HG02885 (cell line): ENCODE data around the gene TERT.
"Not testable (repeated sequence)": the region's sequence is repeated elsewhere in the genome, so short reads cannot be mapped to it uniquely, and the experiment has no call there.

Source experiments
- ATAC-seq: cut with Tn5 transposase; IDR thresholded peaks from one replicate; pipeline ENCODE4 v1.9.1; 2021; ENCODE audit warnings: mild to moderate bottlenecking; ENCODE audit not compliant: unreplicated experiment, poor library complexity

Gene TERT

DNA sequence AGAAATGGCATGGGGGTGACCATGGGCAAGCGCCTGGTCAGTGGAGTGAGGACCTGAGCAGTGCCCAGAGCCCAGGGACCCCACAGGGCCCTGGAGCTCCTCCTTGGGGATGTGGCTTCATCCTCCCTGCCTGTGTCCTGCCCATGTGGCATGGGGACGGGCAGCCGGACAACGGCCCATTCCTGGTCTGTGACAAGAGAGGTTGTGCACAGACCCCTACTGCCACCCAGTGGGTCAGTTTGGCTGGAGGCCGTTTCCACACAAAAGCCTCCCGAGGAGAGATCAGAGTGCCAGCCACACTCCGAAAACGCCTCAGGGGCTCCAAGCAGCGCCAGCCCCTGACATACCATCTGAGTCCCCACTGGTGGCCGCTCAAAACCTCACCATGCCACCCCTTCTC is 49.9 kb downstream of the TERT start:
- no peak for ATAC-seq

- ATAC-seq = no peak
These were observed 50.6 kb downstream of the TERT start for GRCh38 chr5:1244255-1244654.

- no peak for ATAC-seq
These were observed 51.3 kb downstream of the TERT start for GRCh38 chr5:1243487-1244130.

GRCh38 chr5:1242733-1243486 is 52.0 kb downstream of the TERT start:
- ATAC-seq = no peak

DNA sequence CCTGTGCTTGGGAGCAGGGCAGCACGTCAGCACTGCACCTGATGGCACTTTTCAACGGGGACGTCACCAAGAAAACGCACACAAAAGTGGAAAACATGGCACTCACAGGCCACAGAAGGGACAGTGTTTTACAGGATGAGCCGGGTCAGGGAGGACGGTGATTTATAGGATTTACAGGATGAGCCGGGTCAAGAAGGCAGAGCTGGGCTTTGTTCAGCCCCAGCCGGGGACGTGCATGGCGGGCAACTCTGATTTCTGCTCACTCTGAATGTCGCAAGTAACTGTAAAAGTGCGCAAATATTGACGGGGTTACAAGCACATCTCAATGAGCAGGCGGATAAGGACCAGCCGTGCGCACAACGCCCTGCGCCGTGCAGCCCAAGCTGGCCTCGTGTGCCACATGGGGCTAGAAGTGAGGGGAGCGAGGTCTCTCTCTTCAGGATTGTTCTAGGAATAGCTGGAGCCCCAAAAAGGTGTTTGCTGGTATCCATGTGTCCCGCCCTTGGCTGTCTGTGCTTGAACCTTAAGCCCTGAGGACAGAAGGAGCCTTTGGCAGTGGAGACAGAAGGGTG is 53.3 kb downstream of the TERT start:
- ATAC-seq = no peak

DNA sequence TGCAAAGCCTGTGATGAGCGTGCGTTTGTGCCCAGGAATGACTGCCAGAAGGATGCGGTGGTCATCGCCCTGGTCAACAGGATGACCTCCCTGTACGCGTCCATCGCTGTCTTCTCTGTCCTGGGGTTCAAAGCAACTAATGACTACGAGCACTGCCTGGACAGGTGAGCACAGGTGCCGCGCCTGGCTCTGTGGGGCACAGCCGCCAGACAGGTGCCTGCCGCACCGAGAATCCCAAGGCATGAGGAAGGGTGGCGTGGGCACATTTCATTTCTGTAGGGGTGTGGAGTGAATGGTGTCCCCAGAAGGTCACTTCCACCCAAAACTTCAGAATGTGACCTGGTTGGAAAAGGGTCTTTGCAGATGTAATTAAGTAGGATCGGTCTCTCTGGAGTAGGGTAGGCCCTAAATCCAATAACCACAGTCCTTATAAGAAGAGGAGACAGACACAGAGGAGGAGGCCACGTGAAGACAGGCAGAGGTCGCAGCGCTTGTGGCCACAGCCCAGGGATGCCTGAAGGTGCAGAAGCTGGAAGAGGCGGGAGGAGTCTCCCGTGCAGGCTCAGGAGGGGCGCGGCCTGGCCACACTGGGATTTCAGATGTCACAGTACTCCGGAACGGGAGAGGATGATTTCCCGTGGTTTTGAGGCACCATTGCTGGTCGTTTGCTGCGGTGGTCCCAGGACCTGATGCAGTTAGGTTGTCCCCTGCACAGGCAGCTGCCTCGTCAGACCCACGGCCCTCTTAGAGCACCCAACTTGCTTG is 54.2 kb downstream of the TERT start:
- ATAC-seq = no peak

- no peak for ATAC-seq
These were observed 55.2 kb downstream of the TERT start for GRCh38 chr5:1239505-1240251.

GRCh38 chr5:1235838-1236237 is 59.0 kb downstream of the TERT start:
- no peak for ATAC-seq

DNA sequence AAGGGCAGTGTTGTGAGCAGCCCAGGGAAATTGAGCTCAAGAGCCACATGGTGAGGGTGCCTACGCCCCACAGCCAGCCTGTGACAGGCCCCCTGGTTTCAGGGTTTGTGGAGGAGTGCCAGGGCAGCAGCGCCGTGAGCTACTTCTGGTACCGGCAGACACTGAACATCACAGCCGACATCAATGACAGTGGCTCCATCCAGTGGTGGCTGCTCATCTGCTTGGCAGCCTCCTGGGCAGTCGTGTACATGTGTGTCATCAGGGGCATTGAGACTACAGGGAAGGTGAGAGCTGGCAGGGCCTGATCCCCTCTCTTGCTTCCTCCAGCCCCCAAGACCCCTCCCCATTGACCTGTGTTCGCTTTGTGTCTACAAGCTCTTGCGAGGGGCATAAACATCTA is 59.5 kb downstream of the TERT start:
- ATAC-seq = no peak

DNA sequence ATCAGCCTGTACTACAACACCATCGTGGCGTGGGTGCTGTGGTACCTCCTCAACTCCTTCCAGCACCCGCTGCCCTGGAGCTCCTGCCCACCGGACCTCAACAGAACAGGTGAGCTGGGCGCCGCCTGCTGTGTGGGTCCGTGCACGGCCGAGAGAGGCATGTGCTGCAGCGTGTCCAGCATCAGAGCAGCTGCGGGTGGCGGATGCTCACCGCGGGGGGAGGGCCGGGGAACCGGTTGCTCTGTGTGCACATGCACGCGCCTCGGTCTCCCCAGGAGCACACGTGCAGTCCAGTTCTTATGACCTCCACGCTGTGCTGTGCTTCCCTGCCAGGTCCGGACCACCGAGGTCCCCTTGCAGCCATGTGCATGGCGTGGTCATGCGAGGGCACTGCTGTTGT is 62.1 kb downstream of the TERT start:
- no peak for ATAC-seq

DNA sequence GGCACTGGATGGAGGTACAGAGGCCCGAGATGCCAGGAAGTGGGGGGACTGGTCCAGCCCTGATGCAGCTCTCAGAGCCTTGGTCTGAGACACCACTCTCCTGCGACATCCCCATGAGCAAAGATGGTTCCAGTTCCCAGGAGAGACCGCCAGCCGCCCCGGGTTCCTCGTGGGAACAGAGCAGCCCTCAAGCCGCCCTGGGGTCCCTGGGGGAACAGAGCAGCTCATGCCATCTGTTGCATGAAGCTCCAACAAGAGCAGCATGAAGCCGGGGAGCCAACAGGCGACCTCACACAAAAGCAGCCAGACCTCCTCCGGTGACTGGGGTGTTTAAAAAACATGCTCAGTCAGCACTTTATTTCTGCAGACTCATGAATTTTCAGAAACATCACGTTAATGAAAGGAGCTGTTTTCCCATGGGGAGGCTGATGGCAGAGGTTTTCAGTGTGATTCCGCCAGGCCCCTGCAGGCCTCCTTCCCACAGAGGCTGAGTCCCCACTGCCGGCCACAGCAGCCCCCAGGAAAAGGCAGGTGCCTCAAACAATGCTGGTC is 63.4 kb downstream of the TERT start:
- ATAC-seq = no peak

DNA sequence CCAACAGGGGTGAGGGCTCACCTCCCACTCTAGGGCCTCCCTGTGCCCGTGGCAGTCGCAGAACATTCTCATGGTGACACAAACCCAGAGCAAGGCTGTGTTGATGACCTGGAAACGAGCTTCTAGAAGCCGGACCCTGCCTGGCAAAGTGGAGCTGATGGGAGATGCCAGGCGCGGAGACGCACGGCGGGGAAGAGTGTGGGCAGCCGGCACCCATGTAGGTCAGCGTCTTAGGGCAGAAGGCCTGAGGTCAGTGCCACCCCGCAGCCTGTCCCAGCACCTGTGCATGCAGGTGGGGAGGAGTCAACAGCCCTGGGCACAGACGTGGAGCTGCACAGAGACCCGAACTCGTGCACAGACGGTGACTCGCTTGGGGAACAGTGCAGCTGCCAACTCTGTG is 64.3 kb downstream of the TERT start:
- ATAC-seq = no peak

DNA sequence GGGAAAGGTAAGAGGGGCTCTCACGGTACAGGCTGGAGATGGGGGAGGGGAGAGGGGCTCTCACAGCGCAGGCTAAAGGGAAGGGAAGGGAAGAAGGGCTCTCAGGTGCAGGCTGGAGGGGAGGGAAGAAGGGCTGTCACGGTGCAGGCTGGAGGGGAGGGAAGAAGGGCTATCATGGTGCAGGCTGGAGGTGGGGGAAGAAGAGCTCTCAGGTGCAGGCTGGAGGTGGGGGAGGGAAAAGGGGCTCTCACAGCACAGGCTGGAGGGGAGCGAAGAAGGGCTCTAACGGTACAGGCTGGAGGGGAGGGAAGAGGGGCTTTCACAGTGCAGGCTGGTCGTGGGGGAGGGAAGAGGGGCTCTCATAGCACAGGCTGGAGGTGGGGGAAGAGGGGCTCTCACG is 65.0 kb downstream of the TERT start:
- no peak for ATAC-seq

- not testable (repeated sequence) for ATAC-seq
These were observed 65.8 kb downstream of the TERT start for GRCh38 chr5:1229023-1229422.

- ATAC-seq = no peak
These were observed 66.7 kb downstream of the TERT start for GRCh38 chr5:1228120-1228519.

DNA sequence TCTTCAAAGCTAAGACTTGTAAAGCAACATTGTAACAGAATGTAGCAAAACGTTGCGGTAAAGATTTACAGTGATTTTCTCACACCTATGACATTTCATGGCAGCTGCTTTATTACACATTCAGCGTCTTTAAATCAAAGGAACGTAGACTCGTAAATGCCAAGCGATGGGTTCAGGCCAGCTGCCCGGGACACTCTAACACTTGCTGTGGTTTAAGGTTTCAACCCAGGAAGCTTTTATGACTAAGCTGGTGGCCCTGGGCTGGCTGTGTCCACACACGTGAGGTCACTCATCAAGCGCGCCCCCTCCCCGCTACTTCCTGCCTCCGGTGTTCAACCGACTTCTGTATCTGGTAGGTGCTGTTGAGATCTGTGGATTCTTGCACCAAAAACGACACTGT is 67.2 kb downstream of the TERT start:
- ATAC-seq = no peak

GRCh38 chr5:1226839-1227581 is 67.9 kb downstream of the TERT start:
- no peak for ATAC-seq

GRCh38 chr5:1226231-1226630 is 68.6 kb downstream of the TERT start:
- ATAC-seq = no peak

- ATAC-seq = no peak
These were observed 69.8 kb downstream of the TERT start, which contains the start of gene SLC6A18 for GRCh38 chr5:1225081-1225480. Gene SLC6A18, plus strand, starts transcription at chr5:1225381. Its CDS starts 97 bp downstream, at chr5:1225478.
